BE2C (cell line): Measurements from ENCODE around the gene BBC3.

Experiments
- DNase-seq: peaks from one replicate; pipeline ENCODE4 v3.0.0-alpha.2; 2020
- H3K27me3 ChIP-seq: fragments of 250-450 bp; sonication (Bioruptor Pico); 2 replicates; pipeline ENCODE4 v1.5.1; 2020; ENCODE audit warnings: mild to moderate bottlenecking
- H3K36me3 ChIP-seq: fragments of 250-450 bp; sonication (Bioruptor Pico); 2 replicates; pipeline ENCODE4 v1.5.1; 2020; ENCODE audit warnings: mild to moderate bottlenecking
- H3K4me1 ChIP-seq: fragments of 250-450 bp; sonication (Bioruptor Pico); 2 replicates; pipeline ENCODE4 v1.5.1; 2020
- H3K4me3 ChIP-seq: 2 replicates; pipeline ENCODE4 v1.5.1; 2011; ENCODE audit warnings: low read depth, low read length
- H3K9me3 ChIP-seq: fragments of 250-450 bp; sonication (Bioruptor Pico); 2 replicates; pipeline ENCODE4 v1.5.1; 2020
- CTCF ChIP-seq: IDR thresholded peaks from 2 replicates; pipeline ENCODE4 v1.5.1; 2012; ENCODE audit warnings: mild to moderate bottlenecking, low read depth, low read length

BBC3 gene

GRCh38 chr19:47273313-47274070 is 42.5 kb upstream of the BBC3 start:
- TF ChIP-seq CTCF = no peak
- peak; percentile 92 for DNase-seq

GRCh38 chr19:47272448-47273312 is 41.7 kb upstream of the BBC3 start:
- Histone ChIP-seq H3K27me3 (no peaks in the 10 kb centered on the region), H3K4me3 (peak overlapping the region; percentile 70), H3K36me3 (peaks cover 6% of the 10 kb centered on the region; the same call in 1 of the 2 replicates), H3K4me1 (no peaks in the 10 kb centered on the region), H3K9me3 (no peaks in the 10 kb centered on the region)
- no peak for TF ChIP-seq CTCF
- no peak for DNase-seq

More at GRCh38 chr19:47273313-47274070, 42.5 kb upstream of the BBC3 start:
- H3K4me1 ChIP-seq = no peaks in the 10 kb centered on the region
- H3K4me3 ChIP-seq = peak overlapping the region; percentile 70
- no peaks in the 10 kb centered on the region for H3K27me3 ChIP-seq
- H3K9me3 ChIP-seq = no peaks in the 10 kb centered on the region
- H3K36me3 ChIP-seq = peaks cover 6% of the 10 kb centered on the region; the same call in 1 of the 2 replicates

GRCh38 chr19:47271949-47272348 is 41.0 kb upstream of the BBC3 start:
- peaks cover 6% of the 10 kb centered on the region; the same call in 1 of the 2 replicates for H3K36me3 ChIP-seq
- H3K4me3 ChIP-seq = no peak overlapping the region
- H3K9me3 ChIP-seq = no peaks in the 10 kb centered on the region
- no peak for DNase-seq
- no peaks in the 10 kb centered on the region for H3K27me3 ChIP-seq
- no peak for TF ChIP-seq CTCF
- H3K4me1 ChIP-seq = no peaks in the 10 kb centered on the region

DNA sequence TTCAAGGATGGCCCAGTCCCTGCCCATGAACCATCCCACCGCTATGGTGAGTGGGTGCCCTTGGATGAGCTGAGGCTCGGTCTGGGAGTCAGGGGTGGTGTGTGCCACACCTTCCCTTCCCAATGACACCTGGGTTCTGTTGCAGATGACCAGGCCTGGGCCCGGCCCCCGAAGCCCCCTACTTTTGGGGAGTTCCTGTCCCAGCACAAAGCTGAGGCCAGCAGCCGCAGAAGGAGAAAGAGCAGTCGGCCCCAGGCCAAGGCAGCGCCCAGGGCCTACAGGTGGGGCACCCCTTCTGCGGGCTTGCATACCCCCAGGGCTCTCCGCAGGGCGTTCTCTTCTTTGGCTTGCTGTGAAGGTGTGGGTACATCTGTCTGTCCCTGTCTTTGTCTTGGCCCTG is 39.4 kb upstream of the BBC3 start:
- Histone ChIP-seq H3K27me3 (no peaks in the 10 kb centered on the region), H3K9me3 (no peaks in the 10 kb centered on the region), H3K4me1 (no peaks in the 10 kb centered on the region), H3K36me3 (peaks cover 9% of the 10 kb centered on the region; the same call in 1 of the 2 replicates), H3K4me3 (no peak overlapping the region)
- TF ChIP-seq CTCF = no peak
- no peak for DNase-seq

GRCh38 chr19:47269596-47269995 is 38.6 kb upstream of the BBC3 start:
- Histone ChIP-seq H3K4me3 (no peak overlapping the region), H3K27me3 (no peaks in the 10 kb centered on the region), H3K9me3 (no peaks in the 10 kb centered on the region), H3K4me1 (no peaks in the 10 kb centered on the region), H3K36me3 (peaks cover 13% of the 10 kb centered on the region)
- DNase-seq = no peak
- no peak for TF ChIP-seq CTCF
